BJ (cell line): ENCODE data around the gene NCOA3. TPM values are rescaled to one million over a fixed set of nuclear protein-coding genes. Genes with fewer than 3 reads are reported as not detected.
"Not testable (repeated sequence)": the region's sequence is repeated elsewhere in the genome, so short reads cannot be mapped to it uniquely, and the experiment has no call there.

Experiments
- CTCF ChIA-PET: fragments of 350-600 bp; formaldehyde crosslinking; extraction: SDS; loops from one replicate; lab custom pipeline; 2021; ENCODE audit warnings: antibody characterized with exemption, inconsistent platforms; lab: Yijun Ruan, JAX
- POLR2A ChIA-PET: fragments of 300-600 bp; sonication (Branson Sonifier 250); formaldehyde crosslinking; extraction: SDS; loops from one replicate; lab custom pipeline; 2021; ENCODE audit warnings: antibody characterized with exemption; lab: Charles Lee
- DNase-seq: peaks from one replicate; pipeline ENCODE4 v3.0.0-alpha.2; 2011; ENCODE audit warnings: low read depth
- H3K27me3 ChIP-seq: 2 replicates; pipeline ENCODE4 v1.6.0; 2011; ENCODE audit warnings: low read length; ENCODE audit not compliant: control insufficient read depth, insufficient read depth
- H3K36me3 ChIP-seq: 2 replicates; pipeline ENCODE4 v1.5.1; 2011; ENCODE audit warnings: low read length; ENCODE audit not compliant: control insufficient read depth, insufficient read depth
- H3K4me3 ChIP-seq: 2 replicates; pipeline ENCODE4 v1.5.1; 2011; ENCODE audit warnings: low read depth, mild to moderate bottlenecking, control low read depth, low read length
- CTCF ChIP-seq: IDR thresholded peaks from 2 replicates; pipeline ENCODE4 v1.5.1; 2011; ENCODE audit warnings: low read depth, mild to moderate bottlenecking, control low read depth, inconsistent platforms, low read length, moderate library complexity; ENCODE audit not compliant: insufficient read depth
- polyA plus RNA-seq: library from polyadenylated mRNA; depleted of rRNA; stranded (reverse); fragments of >200 nt; gene quantifications from 2 replicates; pipeline ENCODE4 v1.2.3, GENCODE V29; 2011

NCOA3 gene
- polyA plus RNA-seq, 1 experiment = 23.6 TPM

- ChIA-PET POLR2A (no interaction called here), CTCF (no interaction called here)
- DNase-seq = no peak
- TF ChIP-seq CTCF = no peak
- H3K27me3 ChIP-seq = no peaks in the 10 kb centered on the region
- no peak overlapping the region for H3K4me3 ChIP-seq
- no peaks in the 10 kb centered on the region for H3K36me3 ChIP-seq
Observed at GRCh38 chr20:47594157-47594556, 92.5 kb downstream of the NCOA3 start.

GRCh38 chr20:47595138-47595537 lies 93.5 kb downstream of the NCOA3 start:
- DNase-seq, POLR2A ChIA-PET, H3K4me3 ChIP-seq, H3K27me3 ChIP-seq, H3K36me3 ChIP-seq: not testable (repeated sequence)
- CTCF ChIA-PET = interaction anchor here (1.2 kb wide), 1 partner anchor 399 kb away, joined by 4 read pairs; no protein-coding TSS in a partner anchor

- no peak for TF ChIP-seq CTCF
- CTCF ChIA-PET = interaction anchor here (1.2 kb wide), 1 partner anchor 400 kb away, joined by 4 read pairs; no protein-coding TSS in a partner anchor
- no peak for DNase-seq
- H3K4me3 ChIP-seq = no peak overlapping the region
- POLR2A ChIA-PET = no interaction called here
- H3K27me3 ChIP-seq = no peaks in the 10 kb centered on the region
- no peaks in the 10 kb centered on the region for H3K36me3 ChIP-seq
Observed at GRCh38 chr20:47596003-47596571, 94.4 kb downstream of the NCOA3 start.

GRCh38 chr20:47597090-47597489 lies 95.4 kb downstream of the NCOA3 start:
- ChIA-PET POLR2A (no interaction called here), CTCF (no interaction called here)
- no peak for DNase-seq
- no peak overlapping the region for H3K4me3 ChIP-seq
- no peaks in the 10 kb centered on the region for H3K36me3 ChIP-seq
- no peak for TF ChIP-seq CTCF
- no peaks in the 10 kb centered on the region for H3K27me3 ChIP-seq

GRCh38 chr20:47598911-47599744 lies 97.4 kb downstream of the NCOA3 start:
- no peak for DNase-seq
- ChIA-PET POLR2A (no interaction called here), CTCF (interaction anchor here (1.0 to 1.1 kb wide), 3 partner anchors 21 to 215 kb away, joined by 3 read pairs; no protein-coding TSS in a partner anchor)
- H3K27me3 ChIP-seq = no peaks in the 10 kb centered on the region
- H3K36me3 ChIP-seq = no peaks in the 10 kb centered on the region
- H3K4me3 ChIP-seq = no peak overlapping the region
- TF ChIP-seq CTCF = no peak
